ENCODE results near the gene TWF2. TPM values are rescaled to one million over a fixed set of nuclear protein-coding genes. Genes with fewer than 3 reads are reported as not detected.

Gene TWF2
- total and polyA plus RNA-seq, 12 donors, result 13.6 to 95.6 (median 48.4) TPM

- no peak for DNase-seq
- peaks cover 0 to under 1% of the 10 kb centered on the region in 2 donors for H3K4me1 ChIP-seq (replicated peaks in 1 of 2)
- peaks cover 0 to 55% of the 10 kb centered on the region in 2 donors for H3K36me3 ChIP-seq (replicated peaks in 1 of 2)
- TF ChIP-seq, protein P1, sequence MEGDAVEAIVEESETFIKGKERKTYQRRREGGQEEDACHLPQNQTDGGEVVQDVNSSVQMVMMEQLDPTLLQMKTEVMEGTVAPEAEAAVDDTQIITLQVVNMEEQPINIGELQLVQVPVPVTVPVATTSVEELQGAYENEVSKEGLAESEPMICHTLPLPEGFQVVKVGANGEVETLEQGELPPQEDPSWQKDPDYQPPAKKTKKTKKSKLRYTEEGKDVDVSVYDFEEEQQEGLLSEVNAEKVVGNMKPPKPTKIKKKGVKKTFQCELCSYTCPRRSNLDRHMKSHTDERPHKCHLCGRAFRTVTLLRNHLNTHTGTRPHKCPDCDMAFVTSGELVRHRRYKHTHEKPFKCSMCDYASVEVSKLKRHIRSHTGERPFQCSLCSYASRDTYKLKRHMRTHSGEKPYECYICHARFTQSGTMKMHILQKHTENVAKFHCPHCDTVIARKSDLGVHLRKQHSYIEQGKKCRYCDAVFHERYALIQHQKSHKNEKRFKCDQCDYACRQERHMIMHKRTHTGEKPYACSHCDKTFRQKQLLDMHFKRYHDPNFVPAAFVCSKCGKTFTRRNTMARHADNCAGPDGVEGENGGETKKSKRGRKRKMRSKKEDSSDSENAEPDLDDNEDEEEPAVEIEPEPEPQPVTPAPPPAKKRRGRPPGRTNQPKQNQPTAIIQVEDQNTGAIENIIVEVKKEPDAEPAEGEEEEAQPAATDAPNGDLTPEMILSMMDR (IDR thresholded peaks at IDR 0.05), result no peak
- TF ChIP-seq POLR2A (IDR thresholded peaks at IDR 0.05), result no peak
- no peak overlapping the region for H3K27ac ChIP-seq
- intact Hi-C loops (cut with DNase I), result loop anchor here in 1 of 2 donors (5.0 kb wide), 1 partner anchor 111 kb away; no protein-coding TSS in a partner anchor
- 70 to 86% (median 83%) methylated on average over 8 to 16 of the region's 16 CpGs for WGBS, 4 donors
- no peaks in the 10 kb centered on the region for H3K27me3 ChIP-seq
- no peak overlapping the region for H3K4me3 ChIP-seq
- H3K9me3 ChIP-seq (replicated peaks in 1 of 3), result no peaks in the 10 kb centered on the region
Observed at GRCh38 chr3:52230889-52231499, 8.0 kb downstream of the TWF2 start.

DNA sequence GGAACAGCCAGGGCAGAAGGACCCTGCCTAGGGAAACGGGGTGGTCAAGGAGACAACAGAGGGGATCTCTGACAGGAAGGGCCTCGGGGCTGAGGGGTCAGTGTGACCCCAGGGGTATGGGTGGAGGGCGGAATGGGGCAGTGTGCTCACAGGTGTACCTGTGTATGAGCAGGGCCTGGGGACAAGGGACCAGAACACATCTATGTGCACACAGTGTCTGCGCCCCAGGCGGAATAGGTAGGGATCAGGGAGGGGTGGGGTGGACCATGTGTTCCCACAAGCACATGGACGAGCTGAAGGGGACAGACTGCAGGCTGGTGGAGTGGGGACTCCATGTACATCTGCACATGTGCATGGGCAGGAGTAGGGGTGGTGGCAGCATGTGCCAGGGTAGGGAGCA is 8.5 kb downstream of the TWF2 start:
- no peak for DNase-seq
- intact Hi-C loops (cut with DNase I), result loop anchor here in 1 of 2 donors (5.0 kb wide), 1 partner anchor 112 kb away; no protein-coding TSS in a partner anchor
- H3K9me3 ChIP-seq (replicated peaks in 1 of 3), result no peaks in the 10 kb centered on the region
- peaks cover 0 to 55% of the 10 kb centered on the region in 2 donors for H3K36me3 ChIP-seq (replicated peaks in 1 of 2)
- no peak overlapping the region for H3K27ac ChIP-seq
- TF ChIP-seq, protein P1 (IDR thresholded peaks at IDR 0.05), result no peak
- TF ChIP-seq POLR2A (IDR thresholded peaks at IDR 0.05), result no peak
- no peaks in the 10 kb centered on the region for H3K27me3 ChIP-seq
- no peak overlapping the region for H3K4me3 ChIP-seq
- 88 to 99% (median 94%) methylated on average over 6 of the region's 6 CpGs for WGBS, 4 donors
- no peaks in the 10 kb centered on the region for H3K4me1 ChIP-seq (replicated peaks in 1 of 2)

DNA sequence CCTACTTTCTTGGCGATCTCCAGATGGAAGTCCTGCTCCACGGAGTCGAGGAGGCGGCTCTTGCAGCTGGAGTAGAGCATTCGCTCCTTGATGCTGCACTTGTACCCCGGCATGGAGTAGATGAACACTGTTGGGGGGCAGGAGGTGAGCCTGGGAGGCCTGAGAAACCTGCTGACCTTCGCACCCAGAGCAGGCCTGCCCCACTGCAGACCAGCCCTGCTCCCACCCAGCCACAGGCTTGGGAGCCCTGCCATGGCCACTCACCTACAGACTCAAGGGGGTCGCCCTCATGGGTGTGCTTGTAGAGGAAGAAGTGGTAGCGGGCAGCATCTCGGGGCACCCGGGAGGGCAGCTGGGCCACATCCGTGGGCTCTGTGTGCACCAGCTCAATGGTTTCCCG is 9.3 kb downstream of the TWF2 start:
- Histone ChIP-seq H3K36me3 (replicated peaks in 1 of 2) (peaks cover 0 to 53% of the 10 kb centered on the region in 2 donors), H3K4me3 (no peak overlapping the region), H3K4me1 (replicated peaks in 1 of 2) (no peaks in the 10 kb centered on the region), H3K27me3 (no peaks in the 10 kb centered on the region), H3K27ac (no peak overlapping the region), H3K9me3 (replicated peaks in 1 of 3) (no peaks in the 10 kb centered on the region)
- WGBS, 4 donors, result 93 to 97% (median 95%) methylated on average over 8 to 13 of the region's 13 CpGs
- no peak for TF ChIP-seq POLR2A (IDR thresholded peaks at IDR 0.05)
- TF ChIP-seq, protein P1 (IDR thresholded peaks at IDR 0.05), result no peak
- no peak for DNase-seq
- intact Hi-C loops (cut with DNase I), result loop anchor here in 1 of 2 donors (5.0 kb wide), 1 partner anchor 113 kb away; no protein-coding TSS in a partner anchor

- Histone ChIP-seq H3K9me3 (replicated peaks in 1 of 3) (no peaks in the 10 kb centered on the region), H3K4me1 (replicated peaks in 1 of 2) (no peaks in the 10 kb centered on the region), H3K27ac (no peak overlapping the region), H3K27me3 (no peaks in the 10 kb centered on the region), H3K36me3 (replicated peaks in 1 of 2) (peaks cover 0 to 45% of the 10 kb centered on the region in 2 donors), H3K4me3 (no peak overlapping the region)
- no peak for DNase-seq
- WGBS, 4 donors, result 89 to 93% (median 91%) methylated on average over 6 to 21 of the region's 21 CpGs
- intact Hi-C loops (cut with DNase I), result no loop called here
- TF ChIP-seq, protein P1 (IDR thresholded peaks at IDR 0.05), result no peak
- no peak for TF ChIP-seq POLR2A (IDR thresholded peaks at IDR 0.05)
Observed at GRCh38 chr3:52228751-52229291, 10.1 kb downstream of the TWF2 start.

Data from adrenal gland (tissue), 12 donors.